Large intestine (tissue), 3 donors: ENCODE data around the gene ACOT11. TPM values are rescaled to one million over a fixed set of nuclear protein-coding genes. Genes with fewer than 3 reads are reported as not detected.
"Not testable (repeated sequence)": the region's sequence is repeated elsewhere in the genome, so short reads cannot be mapped to it uniquely, and the experiment has no call there.

ENCODE experiments used
- DNase-seq, 2 donors: peaks; one replicate each; pipeline versions ENCODE4 v3.0.0 to v3.0.0-alpha.2; 2013
- H3K27ac ChIP-seq: one replicate; pipeline ENCODE4 v1.5.1; 2013; ENCODE audit warnings: low read length
- H3K27me3 ChIP-seq: 2 replicates; pipeline ENCODE4 v1.6.1; 2013; ENCODE audit warnings: low read length; ENCODE audit not compliant: control insufficient read depth, insufficient read depth
- H3K36me3 ChIP-seq: 2 replicates; pipeline ENCODE4 v1.6.1; 2013; ENCODE audit warnings: low read length; ENCODE audit not compliant: control insufficient read depth, insufficient read depth
- H3K4me1 ChIP-seq: one replicate; pipeline ENCODE4 v1.6.1; 2013; ENCODE audit warnings: low read length; ENCODE audit not compliant: control insufficient read depth, insufficient read depth
- H3K4me3 ChIP-seq: one replicate; pipeline ENCODE4 v1.5.1; 2013; ENCODE audit warnings: low read length
- H3K9me3 ChIP-seq: one replicate; pipeline ENCODE4 v1.6.1; 2013; ENCODE audit warnings: mild to moderate bottlenecking, low read depth, low read length, moderate library complexity; ENCODE audit not compliant: control insufficient read depth
- WGBS: methylation state at CpG from one replicate; pipeline ENCODE4 v1.1.5; 2013; ENCODE audit warnings: low lambda C conversion rate; ENCODE audit not compliant: insufficient coverage; 5-methylcytosine and 5-hydroxymethylcytosine counted together
- polyA plus RNA-seq: library from polyadenylated mRNA; unstranded; fragments of 120-200 nt; gene quantifications from one replicate; pipeline ENCODE4 v1.2.1, GENCODE V29; 2013

ACOT11 gene
- polyA plus RNA-seq, 1 donor: 33.3 TPM

DNA sequence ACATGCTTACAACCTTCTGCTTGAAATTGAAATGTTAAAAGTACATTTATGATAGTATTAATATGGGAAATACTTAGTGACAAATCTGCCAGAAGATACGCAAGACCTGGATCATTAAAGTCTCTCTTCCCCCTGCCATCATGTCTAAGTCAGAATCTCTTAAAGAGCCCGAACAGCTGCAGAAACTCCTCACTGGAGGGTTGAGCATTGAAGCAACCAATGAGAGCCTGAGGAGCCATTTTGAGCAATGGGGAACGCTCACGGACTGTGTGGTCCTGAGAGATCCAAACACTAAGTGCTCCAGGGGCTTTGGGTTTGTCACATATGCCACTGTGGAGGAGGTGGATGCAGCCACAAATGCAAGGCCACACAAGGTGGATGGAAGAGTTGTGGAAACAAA, 11.4 kb upstream of the ACOT11 start:
- not testable (repeated sequence) for H3K27me3 ChIP-seq, H3K9me3 ChIP-seq, H3K36me3 ChIP-seq, DNase-seq, H3K4me3 ChIP-seq, H3K27ac ChIP-seq, H3K4me1 ChIP-seq
- no CpG with 5 or more reads among the region's 4 CpGs for WGBS

DNA sequence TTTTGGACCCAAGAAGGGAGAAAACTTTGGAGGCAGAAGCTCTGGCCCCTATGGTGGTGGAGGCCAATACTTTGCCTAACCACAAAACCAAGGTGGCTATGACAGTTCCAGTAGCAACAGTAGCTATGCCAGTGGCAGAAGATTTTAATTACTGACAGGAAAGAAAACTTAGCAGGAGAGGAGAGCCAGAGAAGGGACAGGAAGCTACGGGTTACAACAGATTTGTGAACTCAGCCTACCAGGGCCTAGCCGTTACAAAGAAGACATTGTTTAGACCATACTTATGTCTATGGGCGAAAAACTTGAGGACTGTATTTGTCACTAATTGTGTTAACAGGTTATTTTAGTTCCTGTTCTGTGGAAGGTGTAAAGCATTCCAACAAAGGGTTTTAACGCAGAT, 10.4 kb upstream of the ACOT11 start:
- Histone ChIP-seq H3K4me1 (peaks cover 4% of the 10 kb centered on the region), H3K9me3 (no peaks in the 10 kb centered on the region), H3K27me3 (no peaks in the 10 kb centered on the region), H3K27ac (no peak overlapping the region), H3K36me3 (no peaks in the 10 kb centered on the region), H3K4me3 (no peak overlapping the region)
- WGBS: 17% methylated on average over 1 of the region's 4 CpGs
- no peak for DNase-seq

DNA sequence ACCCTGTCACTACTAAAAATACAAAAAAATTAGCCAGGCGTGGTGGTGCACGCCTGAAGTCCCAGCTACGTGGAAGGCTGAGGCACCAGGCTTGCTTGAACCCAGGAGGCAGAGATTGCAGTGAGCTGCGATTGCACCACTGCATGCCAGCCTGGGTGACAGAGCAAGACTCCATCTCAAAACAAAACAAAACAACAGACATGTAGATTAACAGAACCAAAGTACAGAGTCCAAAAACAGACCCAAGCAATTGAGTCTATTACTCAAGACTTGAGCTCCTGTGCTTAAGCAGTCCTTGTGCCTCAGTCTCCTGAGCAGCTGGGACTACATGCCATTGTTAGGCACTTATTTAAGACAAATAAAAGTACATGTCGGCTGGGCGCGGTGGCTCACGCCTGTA, 9.5 kb upstream of the ACOT11 start:
- DNase-seq: peak in 1 of 2 donors; percentile 48
- H3K4me3 ChIP-seq: no peak overlapping the region
- no peaks in the 10 kb centered on the region for H3K36me3 ChIP-seq
- whole genome bisulfite sequencing: no CpG with 5 or more reads among the region's 8 CpGs
- H3K9me3 ChIP-seq: no peaks in the 10 kb centered on the region
- H3K27ac ChIP-seq: no peak overlapping the region
- peaks cover 13% of the 10 kb centered on the region for H3K4me1 ChIP-seq
- no peaks in the 10 kb centered on the region for H3K27me3 ChIP-seq

DNA sequence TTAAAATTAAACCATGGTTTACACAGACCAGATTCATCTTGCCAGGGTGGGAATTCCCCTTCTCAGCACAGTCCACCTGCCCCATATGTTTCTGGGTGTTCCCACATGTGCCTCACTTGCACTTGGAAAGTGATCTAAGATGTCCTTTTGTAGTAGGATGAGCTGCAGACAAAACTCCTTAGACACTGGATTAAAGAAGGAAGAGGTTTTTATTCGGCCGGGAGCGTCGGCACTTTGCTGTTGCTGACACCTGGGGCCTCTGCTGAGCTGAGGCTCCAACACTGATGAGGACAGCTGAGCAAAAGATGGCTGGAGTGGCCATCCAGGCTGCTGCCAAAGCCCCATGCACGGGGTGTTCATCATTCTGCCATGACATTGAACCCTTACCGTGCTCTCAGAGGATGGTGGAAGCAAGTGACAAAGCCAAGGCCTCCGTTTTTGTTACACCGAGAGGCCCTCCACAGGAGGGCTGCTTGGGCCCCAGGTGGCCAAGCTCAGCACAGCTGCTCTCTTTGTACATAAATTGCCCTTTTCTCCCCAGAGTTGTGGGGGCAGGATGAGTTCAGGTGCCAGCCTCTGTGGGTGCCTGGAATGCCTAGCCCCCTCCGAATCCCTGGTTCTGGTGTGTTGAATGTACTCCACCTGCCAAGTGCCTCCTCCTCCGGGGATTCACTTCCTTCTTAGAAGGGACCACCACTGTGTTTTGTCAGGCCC, 7.3 kb upstream of the ACOT11 start:
- Histone ChIP-seq H3K4me1 (peaks cover 13% of the 10 kb centered on the region), H3K27ac (no peak overlapping the region), H3K27me3 (no peaks in the 10 kb centered on the region), H3K36me3 (no peaks in the 10 kb centered on the region), H3K4me3 (no peak overlapping the region), H3K9me3 (no peaks in the 10 kb centered on the region)
- no CpG with 5 or more reads among the region's 10 CpGs for WGBS
- no peak for DNase-seq

DNA sequence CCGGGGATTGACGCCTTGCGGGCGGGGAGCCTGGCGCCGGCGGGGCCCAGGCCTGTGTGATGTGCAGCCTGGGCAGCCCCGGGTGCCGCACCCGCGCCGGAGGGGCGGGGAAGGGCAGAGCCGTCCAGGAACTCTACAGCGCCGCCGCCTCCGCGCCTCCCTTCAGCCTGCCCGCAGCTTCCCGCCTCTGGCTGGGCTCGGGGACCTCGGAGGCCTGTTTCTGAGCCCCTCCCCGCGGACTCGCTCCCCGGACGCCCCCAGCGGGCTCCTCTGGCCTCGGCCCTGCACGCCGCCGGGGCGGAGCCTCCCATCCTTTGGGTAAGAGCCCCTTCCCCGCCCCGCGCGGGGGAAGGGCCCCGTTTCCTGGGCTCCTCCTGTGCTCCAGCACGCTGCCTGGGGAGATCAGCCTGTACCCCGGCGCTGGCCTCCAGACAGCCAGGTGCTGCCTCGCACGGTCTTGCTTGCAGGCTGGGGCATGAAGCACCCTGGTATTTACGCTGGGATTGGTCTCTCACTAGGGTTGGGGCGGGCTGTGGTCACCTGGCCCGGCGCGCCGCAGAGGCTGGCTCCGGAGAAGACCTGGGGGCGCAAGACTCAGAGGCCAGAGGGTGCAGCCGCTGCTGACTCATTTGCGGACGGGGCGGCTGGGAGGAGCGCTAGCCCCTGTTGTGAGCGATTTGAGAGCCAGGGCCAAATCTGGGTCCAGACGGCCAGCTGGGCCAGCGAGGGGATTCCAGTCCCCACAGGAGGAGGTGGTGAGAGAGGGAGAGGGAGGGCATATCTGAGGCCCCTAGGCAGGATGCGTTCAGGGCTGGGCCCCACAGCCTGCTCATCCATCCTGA, 5.7 kb upstream of the ACOT11 start:
- H3K27ac ChIP-seq: peak overlapping the region; percentile 87
- peak; percentile 82 to 93 for DNase-seq
- no peaks in the 10 kb centered on the region for H3K27me3 ChIP-seq
- WGBS: no CpG with 5 or more reads among the region's 61 CpGs
- peaks cover 19% of the 10 kb centered on the region for H3K4me1 ChIP-seq
- no peaks in the 10 kb centered on the region for H3K9me3 ChIP-seq
- no peaks in the 10 kb centered on the region for H3K36me3 ChIP-seq
- peak overlapping the region; percentile 59 for H3K4me3 ChIP-seq

DNA sequence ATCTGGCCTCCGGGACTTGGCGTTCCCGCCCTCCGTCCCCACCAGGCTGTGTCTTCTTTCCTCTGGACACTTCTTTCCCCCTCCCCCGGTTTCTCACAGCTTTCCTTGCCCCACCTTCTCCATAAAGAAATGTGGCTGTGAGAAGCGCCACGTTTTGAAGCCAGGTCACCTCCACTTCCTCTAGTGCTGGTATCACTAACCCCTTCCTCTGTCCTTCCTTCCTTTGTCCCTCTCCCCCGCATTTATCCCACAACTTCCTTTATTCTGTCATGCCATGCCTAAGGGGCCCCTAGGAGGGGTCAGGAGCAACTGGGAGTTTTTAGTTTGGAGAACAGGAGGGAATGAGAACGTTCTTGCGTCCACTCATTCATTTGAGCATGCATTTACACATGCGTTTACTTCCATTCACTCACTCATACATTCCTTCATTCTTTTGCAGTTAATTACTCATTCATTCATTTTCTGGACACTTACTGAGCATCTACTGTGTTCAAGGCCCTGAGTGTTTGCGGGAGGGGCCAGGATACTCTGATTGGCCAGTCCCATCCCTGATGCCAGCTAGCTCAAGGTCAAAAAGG, 5.0 kb upstream of the ACOT11 start:
- Histone ChIP-seq H3K4me1 (peaks cover 24% of the 10 kb centered on the region), H3K4me3 (peak overlapping the region; percentile 59), H3K9me3 (no peaks in the 10 kb centered on the region), H3K36me3 (no peaks in the 10 kb centered on the region), H3K27ac (peak overlapping the region; percentile 87), H3K27me3 (no peaks in the 10 kb centered on the region)
- DNase-seq: no peak
- 70% methylated on average over 2 of the region's 12 CpGs for WGBS

DNA sequence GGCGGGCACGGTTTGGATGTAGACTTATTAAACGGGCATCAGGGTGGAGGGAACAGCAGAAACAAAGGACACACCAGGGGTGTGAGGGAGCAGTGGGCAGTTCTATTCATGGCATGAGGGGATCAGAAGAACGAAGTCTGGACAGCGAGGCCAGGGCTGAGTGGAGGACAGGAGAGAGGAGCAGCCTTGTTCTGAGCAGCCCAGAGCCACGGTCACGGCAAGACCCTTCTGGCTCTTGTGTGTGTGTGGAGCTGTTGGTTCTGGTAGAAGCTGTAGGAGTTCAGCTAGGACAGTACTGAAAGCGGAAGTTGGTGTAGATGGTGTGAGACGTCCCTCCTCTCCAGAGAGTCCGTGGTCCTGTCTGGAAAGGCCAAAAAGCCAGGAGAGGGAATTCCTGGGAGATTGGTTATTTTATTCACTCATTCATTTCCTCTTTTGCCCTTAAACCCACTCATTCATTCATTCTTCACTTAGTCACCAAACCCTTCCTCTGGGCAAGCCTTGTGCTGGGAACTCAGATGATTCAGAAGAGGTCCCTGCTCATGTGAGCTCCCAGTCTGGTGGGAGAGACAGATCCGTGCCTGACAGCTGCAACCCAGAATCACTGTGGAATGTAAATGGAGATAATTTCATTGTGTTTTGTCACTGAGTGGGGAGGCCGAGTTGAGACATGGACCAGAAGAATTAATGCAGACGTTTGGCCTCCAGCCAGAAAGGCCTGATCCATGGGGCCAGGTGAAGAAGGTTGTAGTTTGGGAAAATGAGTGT, 4.1 kb upstream of the ACOT11 start:
- WGBS: no CpG with 5 or more reads among the region's 13 CpGs
- H3K9me3 ChIP-seq: no peaks in the 10 kb centered on the region
- H3K27ac ChIP-seq: no peak overlapping the region
- no peaks in the 10 kb centered on the region for H3K36me3 ChIP-seq
- H3K4me1 ChIP-seq: peaks cover 27% of the 10 kb centered on the region
- no peaks in the 10 kb centered on the region for H3K27me3 ChIP-seq
- no peak for DNase-seq
- H3K4me3 ChIP-seq: no peak overlapping the region

DNA sequence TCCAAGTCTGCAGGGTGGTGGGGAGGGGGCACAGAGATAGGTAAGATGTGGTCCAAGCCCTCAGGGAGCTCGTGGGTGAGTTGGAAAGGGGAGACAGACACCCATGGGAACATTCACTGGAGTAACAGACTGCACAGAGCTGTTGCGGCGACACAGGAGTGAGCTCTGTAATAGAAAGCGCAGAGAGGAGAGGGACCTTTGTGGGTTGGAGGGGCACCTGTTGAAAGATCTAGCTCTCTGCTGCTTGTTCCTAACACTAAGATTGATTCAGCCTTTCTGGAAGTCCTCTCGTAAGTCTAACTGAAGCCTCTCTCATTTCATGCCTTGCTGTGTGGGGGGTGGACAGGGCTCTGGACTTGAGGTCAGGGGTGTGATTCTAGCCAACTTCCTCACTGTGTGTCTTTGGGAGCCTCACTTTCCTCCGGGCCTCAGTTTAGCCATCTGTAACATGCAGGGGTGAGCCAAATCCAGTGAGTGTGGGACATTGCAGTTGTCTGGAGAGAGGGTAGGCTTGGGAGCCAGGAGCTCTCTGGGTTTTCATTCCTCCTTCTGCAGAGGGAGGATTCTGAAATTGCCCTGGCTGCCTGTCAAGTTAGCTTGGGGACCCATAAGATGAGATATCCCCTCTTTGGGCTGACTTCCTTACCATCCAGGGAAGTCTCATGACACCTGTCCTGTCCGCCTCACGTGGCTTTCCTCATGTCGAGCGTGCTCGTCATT, 2.0 kb upstream of the ACOT11 start:
- H3K4me3 ChIP-seq: no peak overlapping the region
- H3K36me3 ChIP-seq: no peaks in the 10 kb centered on the region
- DNase-seq: no peak
- H3K27me3 ChIP-seq: no peaks in the 10 kb centered on the region
- H3K27ac ChIP-seq: no peak overlapping the region
- H3K4me1 ChIP-seq: peaks cover 35% of the 10 kb centered on the region
- WGBS: 100% methylated on average over 1 of the region's 11 CpGs
- H3K9me3 ChIP-seq: no peaks in the 10 kb centered on the region

DNA sequence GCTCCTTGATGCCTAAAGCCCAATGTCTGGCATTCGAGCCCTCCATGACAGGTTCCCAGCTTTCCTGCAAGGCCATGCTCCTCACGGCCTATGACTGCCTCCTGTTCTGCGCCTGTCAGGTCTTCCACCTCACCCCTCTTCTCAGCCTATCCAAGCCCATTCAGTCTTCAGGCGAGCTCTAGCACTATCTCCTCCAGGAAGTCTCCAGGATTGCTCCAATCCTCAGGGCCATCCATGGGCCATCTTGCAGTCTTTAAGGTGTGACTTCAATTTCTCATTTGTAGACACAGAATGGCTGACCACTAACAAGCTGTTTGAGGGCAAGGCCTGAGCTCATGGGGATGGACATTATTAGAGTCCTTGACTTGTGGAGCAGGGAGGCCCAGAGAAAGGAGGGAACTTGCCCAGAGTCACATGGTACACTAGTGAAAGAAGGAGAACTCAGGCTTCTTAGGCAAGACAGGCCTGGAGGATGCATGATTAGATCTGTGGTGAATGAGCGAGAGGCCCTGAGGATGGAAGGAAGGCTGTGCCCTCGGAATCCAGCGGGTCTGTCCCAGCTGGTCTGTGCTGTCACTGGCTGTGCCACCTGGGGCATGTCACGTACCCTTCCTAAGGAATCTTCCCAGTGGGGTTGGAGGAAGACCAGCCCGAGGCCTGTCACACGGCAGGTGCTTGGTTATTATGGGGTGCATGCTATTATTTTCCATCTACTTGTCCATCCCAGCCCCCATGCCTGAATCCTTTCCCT, 1.2 kb upstream of the ACOT11 start:
- no peaks in the 10 kb centered on the region for H3K9me3 ChIP-seq
- no peaks in the 10 kb centered on the region for H3K36me3 ChIP-seq
- no peak for DNase-seq
- WGBS: no CpG with 5 or more reads among the region's 10 CpGs
- no peaks in the 10 kb centered on the region for H3K27me3 ChIP-seq
- peaks cover 32% of the 10 kb centered on the region for H3K4me1 ChIP-seq
- peak overlapping the region; percentile 21 for H3K27ac ChIP-seq
- H3K4me3 ChIP-seq: no peak overlapping the region
